Measurements from ENCODE around the gene IGSF21.

Gene IGSF21

DNA sequence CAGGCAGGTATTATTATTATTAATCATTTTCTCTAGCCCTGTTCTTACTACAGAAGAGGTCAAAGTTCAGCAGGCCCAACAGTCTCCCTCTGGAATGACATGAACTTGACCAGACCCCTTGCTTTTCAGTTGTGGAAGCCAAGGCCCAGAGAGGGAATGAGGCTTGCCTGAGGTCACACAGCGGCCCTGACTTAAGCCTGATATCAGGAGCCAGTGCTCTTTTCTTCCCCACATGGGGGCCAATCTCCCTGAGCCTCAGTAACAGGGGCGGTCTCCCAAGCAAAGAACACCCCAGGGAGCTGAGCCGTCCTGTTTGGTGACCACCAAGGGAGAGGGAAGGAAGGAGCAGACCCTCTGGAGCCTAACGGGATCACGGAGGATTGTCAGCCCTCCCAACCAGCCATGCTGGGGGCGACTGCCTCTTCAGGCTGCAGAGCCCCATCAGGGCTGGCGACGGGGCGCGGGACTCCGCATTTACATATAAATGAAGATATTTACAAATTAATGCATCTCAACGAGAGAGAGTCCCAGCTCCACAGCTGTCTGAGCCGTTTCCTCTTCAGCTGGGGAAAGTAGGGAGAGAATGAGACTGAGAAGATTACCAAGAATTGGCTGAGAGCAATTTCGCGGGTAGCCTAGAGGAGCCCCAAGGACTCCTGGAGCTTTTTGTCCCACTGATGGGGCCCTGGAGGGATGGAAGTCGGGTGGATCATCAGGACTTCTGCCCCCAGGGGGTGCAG is 187.0 kb downstream of the IGSF21 start:
- no peak for DNase-seq (ENCODE audit: low read depth, low spot score)

GRCh38 chr1:18297896-18298648 is 190.5 kb downstream of the IGSF21 start:
- DNase-seq (ENCODE audit: low read depth, low spot score), result no peak

GRCh38 chr1:18299441-18300338 is 192.1 kb downstream of the IGSF21 start:
- no peak for DNase-seq (ENCODE audit: low read depth, low spot score)

GRCh38 chr1:18300376-18300775 is 192.8 kb downstream of the IGSF21 start:
- no peak for DNase-seq (ENCODE audit: low read depth, low spot score)

DNA sequence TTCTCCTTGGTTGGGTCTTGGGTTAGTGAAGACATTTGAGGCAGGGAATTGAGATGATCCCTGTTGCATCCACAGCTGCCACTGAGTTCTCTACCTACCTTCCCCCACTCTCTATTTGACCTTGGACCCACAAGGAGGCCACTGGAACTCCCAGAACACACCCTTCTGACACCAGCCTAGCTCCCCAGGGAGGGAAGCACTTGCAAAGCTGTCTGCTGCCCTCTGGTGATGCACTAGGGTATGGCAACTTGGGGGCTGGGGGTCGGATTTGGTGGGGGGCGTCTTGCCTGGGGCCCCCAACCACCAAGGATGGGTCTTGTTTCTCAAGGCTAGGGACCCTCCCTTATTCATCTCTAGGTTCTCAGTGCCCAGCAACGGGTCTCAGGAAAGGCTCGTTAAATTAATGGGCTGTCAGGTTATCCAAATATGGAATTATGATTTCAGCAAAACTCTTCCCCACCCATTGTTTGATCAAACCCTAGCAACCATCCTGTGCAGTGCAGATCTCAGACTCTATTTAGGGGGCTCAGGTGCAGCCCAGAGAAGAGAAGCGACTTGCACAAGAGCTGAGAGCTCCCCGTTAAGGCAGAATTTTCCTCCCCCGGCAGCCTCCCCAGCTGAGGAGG is 195.3 kb downstream of the IGSF21 start:
- no peak for DNase-seq (ENCODE audit: low read depth, low spot score)

- DNase-seq (ENCODE audit: low read depth, low spot score), result no peak
Observed at GRCh38 chr1:18304151-18304869, 196.7 kb downstream of the IGSF21 start.

DNA sequence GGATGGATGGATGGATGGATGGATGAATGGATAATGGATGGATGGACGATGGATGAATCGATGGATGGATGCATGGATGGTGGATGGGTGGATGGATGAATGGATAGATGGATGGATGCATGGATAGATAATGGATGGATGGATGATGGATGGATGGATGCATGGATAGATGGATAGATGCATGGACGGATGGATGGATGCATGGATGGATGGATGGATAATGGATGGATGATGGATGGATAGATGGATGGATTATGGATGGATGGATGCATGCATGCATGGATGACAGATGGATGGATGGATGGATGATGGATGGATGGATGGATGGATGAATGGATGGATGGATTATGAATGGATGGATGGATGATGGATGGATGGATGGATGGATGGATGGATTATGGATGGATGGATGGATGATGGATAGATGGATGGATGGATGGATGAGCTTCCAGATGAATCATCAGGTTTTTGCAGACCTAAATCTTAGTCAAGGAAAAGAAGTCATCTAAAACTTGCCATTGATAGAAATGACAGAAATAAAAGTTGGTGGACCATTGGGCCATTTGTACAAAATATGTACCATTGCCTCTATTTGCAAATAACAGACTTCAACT is 197.7 kb downstream of the IGSF21 start:
- no peak for DNase-seq (ENCODE audit: low read depth, low spot score)

DNA sequence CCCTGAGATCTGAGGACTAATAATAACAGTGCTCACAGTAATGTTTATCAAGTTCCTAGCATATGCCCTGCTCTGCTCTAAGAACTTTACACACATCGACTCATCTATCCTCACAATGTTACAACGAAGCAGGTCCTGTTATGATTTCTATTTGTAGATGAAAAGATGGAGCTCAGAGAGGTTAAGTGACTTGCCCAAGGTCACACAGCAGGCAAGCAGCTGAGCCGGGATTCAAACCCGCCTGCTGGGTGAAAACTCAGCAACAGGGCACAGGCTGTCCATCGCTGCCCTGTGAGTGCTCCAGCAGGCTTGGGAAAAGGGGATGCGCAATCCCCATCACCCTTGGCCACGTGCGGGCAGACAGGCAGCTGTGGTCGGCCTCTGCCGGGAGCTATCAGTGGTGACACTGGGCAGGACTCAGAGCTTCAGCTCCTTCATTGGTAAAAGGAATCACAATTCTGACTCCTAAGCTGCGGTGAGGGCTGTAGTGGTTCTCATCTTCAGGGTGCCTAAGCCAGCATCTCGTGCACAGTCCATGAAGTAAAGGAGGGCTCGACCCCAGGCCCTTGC is 199.8 kb downstream of the IGSF21 start:
- DNase-seq (ENCODE audit: low read depth, low spot score), result no peak

- no peak for DNase-seq (ENCODE audit: low read depth, low spot score)
Observed at GRCh38 chr1:18309552-18310155, 202.1 kb downstream of the IGSF21 start.

DNA sequence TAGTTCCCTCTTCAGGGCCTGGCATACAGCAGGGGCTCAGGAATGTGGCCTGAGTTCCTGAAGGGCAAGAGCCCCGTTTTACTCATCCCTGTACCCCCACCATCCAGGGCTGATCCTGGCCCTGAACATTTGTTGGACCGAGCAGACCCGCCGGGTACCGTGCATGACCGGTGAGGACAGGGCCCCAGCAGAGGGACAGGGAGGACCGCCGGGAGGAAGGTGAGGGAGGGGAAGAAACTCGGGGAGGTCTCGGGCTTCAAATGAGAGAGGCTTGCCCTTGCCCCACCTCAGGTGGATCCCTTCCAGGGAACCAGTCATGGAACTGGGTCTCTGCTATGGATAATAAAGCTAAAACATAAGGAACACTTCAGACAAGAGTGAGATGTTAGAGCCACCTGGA is 205.4 kb downstream of the IGSF21 start:
- no peak for DNase-seq (ENCODE audit: low read depth, low spot score)

GRCh38 chr1:18313523-18313922 is 205.9 kb downstream of the IGSF21 start:
- no peak for DNase-seq (ENCODE audit: low read depth, low spot score)

- no peak for DNase-seq (ENCODE audit: low read depth, low spot score)
Observed at GRCh38 chr1:18314399-18314798, 206.8 kb downstream of the IGSF21 start.

GRCh38 chr1:18315449-18315848 is 207.9 kb downstream of the IGSF21 start:
- DNase-seq (ENCODE audit: low read depth, low spot score), result no peak

GRCh38 chr1:18316764-18317163 is 209.2 kb downstream of the IGSF21 start:
- DNase-seq (ENCODE audit: low read depth, low spot score), result no peak

DNA sequence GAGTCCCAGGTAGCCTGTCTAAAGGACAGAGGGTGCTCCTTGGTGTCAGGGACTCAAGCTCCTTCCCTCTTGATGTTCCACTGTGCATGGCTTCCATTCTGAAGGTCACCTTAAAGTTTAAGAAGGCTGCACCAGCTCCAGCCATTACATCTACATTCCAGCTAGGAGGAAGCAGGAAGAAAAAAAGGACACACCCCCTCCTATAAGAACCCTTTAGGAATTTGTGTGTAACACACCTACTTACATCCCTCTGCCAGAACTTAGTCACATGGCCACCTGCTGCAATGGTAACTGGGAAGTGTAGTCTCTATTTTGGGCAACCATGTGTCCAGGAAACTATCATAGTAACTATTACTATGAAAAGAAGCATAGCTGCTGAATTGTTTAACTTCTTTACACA is 211.5 kb downstream of the IGSF21 start:
- DNase-seq (ENCODE audit: low read depth, low spot score), result no peak

GRCh38 chr1:18320051-18320450 is 212.5 kb downstream of the IGSF21 start:
- DNase-seq (ENCODE audit: low read depth, low spot score), result no peak

- DNase-seq (ENCODE audit: low read depth, low spot score), result no peak
Observed at GRCh38 chr1:18322368-18323032, 214.9 kb downstream of the IGSF21 start.

DNA sequence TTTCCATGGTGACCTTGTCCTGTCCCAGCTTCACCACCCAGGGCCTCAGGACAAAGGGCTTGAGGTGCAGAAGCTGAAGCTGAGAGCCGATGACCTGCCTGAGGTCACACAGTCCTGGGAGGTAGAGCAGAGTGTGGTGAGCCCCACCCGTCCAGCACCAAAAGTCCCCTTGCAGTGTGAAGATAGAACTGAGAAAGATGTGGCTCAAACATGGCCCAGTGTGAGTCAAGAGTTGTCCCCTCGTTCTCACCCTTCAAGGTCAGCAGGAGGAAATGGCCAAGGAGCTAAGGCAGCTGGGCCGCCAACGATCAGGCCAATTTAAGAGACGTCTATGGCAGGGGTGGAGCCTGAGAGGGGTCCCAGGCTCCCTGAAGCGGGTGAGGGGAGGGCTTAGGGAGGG is 215.7 kb downstream of the IGSF21 start:
- DNase-seq (ENCODE audit: low read depth, low spot score), result no peak

DNA sequence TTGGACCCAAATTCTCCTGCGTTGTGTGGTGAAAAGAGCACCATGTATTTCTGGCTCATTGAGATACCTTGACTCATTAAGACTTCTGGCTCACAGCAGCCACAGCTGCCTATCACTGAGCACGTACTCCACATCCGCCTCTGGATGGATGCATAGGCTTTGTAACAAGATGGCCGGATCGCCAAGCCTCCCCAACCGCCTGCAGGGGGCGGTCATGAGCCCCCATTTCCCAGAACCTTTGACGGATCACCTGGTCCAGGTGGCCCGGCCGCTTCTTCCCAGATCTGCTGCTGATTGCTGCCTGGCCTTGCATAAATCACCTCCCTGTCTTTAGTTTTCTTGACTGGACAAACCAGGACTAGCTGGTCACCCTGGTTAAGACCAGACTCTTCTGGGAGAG is 216.6 kb downstream of the IGSF21 start:
- DNase-seq (ENCODE audit: low read depth, low spot score), result no peak
